ELF-1 (cell line): ENCODE results near the gene COG7.
"Not testable (repeated sequence)": the region's sequence is repeated elsewhere in the genome, so short reads cannot be mapped to it uniquely, and the experiment has no call there.

Source experiments
- DNase-seq: peaks from one replicate; pipeline ENCODE4 v3.0.0-alpha.2; 2016; ENCODE audit warnings: low read depth, low spot score

COG7 gene

GRCh38 chr16:23476289-23476688 is 23.3 kb upstream of the COG7 start:
- DNase-seq: no peak

- DNase-seq: no peak
Measured at GRCh38 chr16:23469814-23470213, 16.8 kb upstream of the COG7 start.

- DNase-seq: peak; percentile 11
Measured at GRCh38 chr16:23466162-23466885, 13.3 kb upstream of the COG7 start.

- no peak for DNase-seq
Measured at GRCh38 chr16:23465179-23465578, 12.2 kb upstream of the COG7 start.

GRCh38 chr16:23464196-23464595 is 11.2 kb upstream of the COG7 start:
- no peak for DNase-seq

- not testable (repeated sequence) for DNase-seq
Measured at GRCh38 chr16:23462994-23463393, 10.0 kb upstream of the COG7 start.

GRCh38 chr16:23453338-23454052 is 506 bp upstream of the COG7 start:
- DNase-seq: no peak

GRCh38 chr16:23452221-23452571 is 793 bp downstream of the COG7 start:
- no peak for DNase-seq

GRCh38 chr16:23448392-23448791 is 4.6 kb downstream of the COG7 start:
- no peak for DNase-seq

GRCh38 chr16:23437542-23437941 is 15.4 kb downstream of the COG7 start:
- not testable (repeated sequence) for DNase-seq

GRCh38 chr16:23436951-23437350 is 16.0 kb downstream of the COG7 start:
- no peak for DNase-seq

- DNase-seq: peak; percentile 83
Measured at GRCh38 chr16:23435500-23435899, 17.5 kb downstream of the COG7 start.

GRCh38 chr16:23434380-23434779 is 18.6 kb downstream of the COG7 start:
- DNase-seq: peak; percentile 35

- DNase-seq: no peak
Measured at GRCh38 chr16:23433261-23433920, 19.6 kb downstream of the COG7 start.

GRCh38 chr16:23432176-23433128 is 20.5 kb downstream of the COG7 start:
- no peak for DNase-seq

GRCh38 chr16:23428351-23428750 is 24.6 kb downstream of the COG7 start:
- DNase-seq: no peak

- DNase-seq: no peak
Measured at GRCh38 chr16:23424292-23424958, 28.6 kb downstream of the COG7 start.

GRCh38 chr16:23423496-23424049 is 29.4 kb downstream of the COG7 start:
- peak; percentile 11 for DNase-seq

GRCh38 chr16:23420011-23420410 is 33.0 kb downstream of the COG7 start:
- no peak for DNase-seq

GRCh38 chr16:23416816-23417215 is 36.2 kb downstream of the COG7 start:
- no peak for DNase-seq

GRCh38 chr16:23414731-23415130 is 38.3 kb downstream of the COG7 start:
- no peak for DNase-seq
